Natural killer cell (primary cell): ENCODE measurements around the gene ZNF296. TPM values are rescaled to one million over a fixed set of nuclear protein-coding genes. Genes with fewer than 3 reads are reported as not detected.

ENCODE experiments used
- ATAC-seq, 3 donors: fragments of 150-1000 bp in 2 of 3; fragments of 200-7000 bp in 1 of 3; cut with Tn5 transposase; 1 replicate in 1 of 3; 2 replicates in 2 of 3; pipeline ENCODE4 v1.10.0; 2021; ENCODE audit warnings: mild to moderate bottlenecking in 2 of 3, moderate library complexity in 2 of 3
- DNase-seq, 2 donors: peaks; one replicate each; pipeline versions ENCODE4 v3.0.0 to v3.0.0-alpha.2; 2013 to 2021; ENCODE audit warnings: mixed read lengths in 1 of 2
- H3K27ac ChIP-seq: one replicate; pipeline ENCODE4 v1.5.1; 2013; ENCODE audit warnings: mild to moderate bottlenecking, low read length
- H3K27me3 ChIP-seq: one replicate; pipeline ENCODE4 v1.6.1; 2013; ENCODE audit warnings: low read length; ENCODE audit not compliant: control insufficient read depth, insufficient read depth
- H3K36me3 ChIP-seq: one replicate; pipeline ENCODE4 v1.6.1; 2013; ENCODE audit warnings: low read length; ENCODE audit not compliant: control insufficient read depth, insufficient read depth
- H3K4me1 ChIP-seq: one replicate; pipeline ENCODE4 v1.6.1; 2013; ENCODE audit warnings: low read length; ENCODE audit not compliant: control insufficient read depth, insufficient read depth
- H3K4me3 ChIP-seq: one replicate; pipeline ENCODE4 v1.5.1; 2013; ENCODE audit warnings: low read length
- H3K9me3 ChIP-seq: one replicate; pipeline ENCODE4 v1.6.1; 2013; ENCODE audit warnings: low read length; ENCODE audit not compliant: control insufficient read depth, insufficient read depth
- H3K27ac Mint-ChIP-seq, 2 donors: one replicate each; pipeline ENCODE4 v1.8.0; 2022; ENCODE audit warnings: mild to moderate bottlenecking in 2 of 2, mixed read lengths in 2 of 2, moderate library complexity in 1 of 2
- H3K27me3 Mint-ChIP-seq, 2 donors: one replicate each; pipeline ENCODE4 v1.8.0; 2022; ENCODE audit warnings: low read depth in 2 of 2, mixed read lengths in 2 of 2
- H3K36me3 Mint-ChIP-seq: one replicate; pipeline ENCODE4 v1.8.0; 2022; ENCODE audit warnings: mixed read lengths
- H3K4me1 Mint-ChIP-seq, 2 donors: one replicate each; pipeline ENCODE4 v1.8.0; 2022; ENCODE audit warnings: mixed read lengths in 2 of 2
- H3K4me3 Mint-ChIP-seq: one replicate; pipeline ENCODE4 v1.8.0; 2022; ENCODE audit warnings: mild to moderate bottlenecking, moderate library complexity, mixed read lengths
- H3K9me3 Mint-ChIP-seq, 2 donors: one replicate each; pipeline ENCODE4 v1.8.0; 2022; ENCODE audit warnings: mixed read lengths in 2 of 2
- WGBS: methylation state at CpG from one replicate; pipeline ENCODE4 v1.1.7; 2013; ENCODE audit warnings: missing lambda C conversion rate; ENCODE audit not compliant: insufficient coverage; 5-methylcytosine and 5-hydroxymethylcytosine counted together
- intact Hi-C: fragments of 100-400 bp; cut with micrococcal nuclease; formaldehyde crosslinking; loops from one replicate; pipeline ENCODE4 v1.14.2; 2022
- total RNA-seq, 4 donors: library from RNA; stranded (reverse); fragments of 120-200 nt in 1 of 4; gene quantifications; one replicate each; pipeline versions ENCODE4 v1.2.3 to v1.2.4, GENCODE V29; 2013 to 2022
- TF ChIP-seq, protein P1 (sequence below): fragments of 200-600 bp; IDR thresholded peaks from one replicate; pipeline ENCODE4 v1.8.0; 2022; ENCODE audit warnings: antibody characterized with exemption

Gene ZNF296
- total RNA-seq, 3 donors from 2014 or later (not counting 1 experiment from before 2014, with no cell fraction given): 5.1 to 8.0 (median 8.0) TPM

DNA sequence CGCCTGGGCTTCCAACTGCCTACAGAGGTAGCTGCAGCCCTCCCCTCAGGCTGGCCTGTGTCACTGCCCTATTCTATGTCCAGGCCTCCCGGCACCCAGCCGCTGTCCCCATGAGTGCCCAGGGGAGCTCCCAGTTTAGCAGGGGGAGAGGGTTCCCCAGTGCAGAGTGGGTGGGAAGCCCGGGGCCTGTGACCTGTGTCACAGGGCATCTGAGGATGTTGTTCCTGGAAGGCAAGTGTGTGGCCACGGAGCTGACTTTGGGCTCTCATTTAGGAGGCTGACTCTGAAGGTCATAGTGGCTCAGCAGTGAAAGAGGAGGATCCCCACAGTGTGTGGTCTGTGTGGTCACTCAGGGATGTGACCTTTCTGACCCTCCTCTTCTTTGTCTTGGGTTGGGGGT is 41.8 kb upstream of the ZNF296 start:
- WGBS: 68% methylated on average over 5 of the region's 5 CpGs
- DNase-seq (no peak), ATAC-seq (no peak)
- peaks cover 36 to 54% of the 10 kb centered on the region in 2 donors for H3K4me1 Mint-ChIP-seq
- Histone ChIP-seq H3K27ac (peak overlapping the region; percentile 48), H3K4me3 (no peak overlapping the region), H3K9me3 (no peaks in the 10 kb centered on the region), H3K36me3 (no peaks in the 10 kb centered on the region), H3K4me1 (peaks cover 54% of the 10 kb centered on the region), H3K27me3 (no peaks in the 10 kb centered on the region)
- TF ChIP-seq, protein P1, sequence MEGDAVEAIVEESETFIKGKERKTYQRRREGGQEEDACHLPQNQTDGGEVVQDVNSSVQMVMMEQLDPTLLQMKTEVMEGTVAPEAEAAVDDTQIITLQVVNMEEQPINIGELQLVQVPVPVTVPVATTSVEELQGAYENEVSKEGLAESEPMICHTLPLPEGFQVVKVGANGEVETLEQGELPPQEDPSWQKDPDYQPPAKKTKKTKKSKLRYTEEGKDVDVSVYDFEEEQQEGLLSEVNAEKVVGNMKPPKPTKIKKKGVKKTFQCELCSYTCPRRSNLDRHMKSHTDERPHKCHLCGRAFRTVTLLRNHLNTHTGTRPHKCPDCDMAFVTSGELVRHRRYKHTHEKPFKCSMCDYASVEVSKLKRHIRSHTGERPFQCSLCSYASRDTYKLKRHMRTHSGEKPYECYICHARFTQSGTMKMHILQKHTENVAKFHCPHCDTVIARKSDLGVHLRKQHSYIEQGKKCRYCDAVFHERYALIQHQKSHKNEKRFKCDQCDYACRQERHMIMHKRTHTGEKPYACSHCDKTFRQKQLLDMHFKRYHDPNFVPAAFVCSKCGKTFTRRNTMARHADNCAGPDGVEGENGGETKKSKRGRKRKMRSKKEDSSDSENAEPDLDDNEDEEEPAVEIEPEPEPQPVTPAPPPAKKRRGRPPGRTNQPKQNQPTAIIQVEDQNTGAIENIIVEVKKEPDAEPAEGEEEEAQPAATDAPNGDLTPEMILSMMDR: no peak
- H3K4me3 Mint-ChIP-seq: peak overlapping the region; percentile 53
- no peaks in the 10 kb centered on the region for H3K27me3 Mint-ChIP-seq
- intact Hi-C loops: no loop called here
- no peaks in the 10 kb centered on the region for H3K36me3 Mint-ChIP-seq
- H3K27ac Mint-ChIP-seq: peak overlapping the region; percentile 82 to 90
- H3K9me3 Mint-ChIP-seq: no peaks in the 10 kb centered on the region

DNA sequence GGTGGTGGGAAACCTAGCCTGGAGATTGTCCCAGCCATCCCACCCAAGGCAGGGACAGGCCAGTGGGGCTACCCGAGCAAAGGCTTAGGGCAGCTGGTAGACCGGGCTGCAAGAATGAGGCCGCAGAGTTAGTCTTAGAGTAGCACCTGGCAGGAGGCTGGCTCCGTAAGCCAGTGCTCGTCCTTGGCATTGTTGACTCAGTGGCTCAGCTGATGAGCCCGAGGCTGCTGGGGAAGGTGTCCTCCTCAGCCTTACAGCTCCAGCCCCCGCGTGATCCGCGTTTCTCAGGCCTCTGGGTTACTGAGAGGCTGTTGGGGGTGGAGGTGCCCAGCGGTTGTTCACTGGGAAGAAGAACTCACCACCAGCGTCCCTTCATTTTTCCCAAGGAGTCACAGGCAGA is 41.4 kb upstream of the ZNF296 start:
- Mint-ChIP-seq H3K27ac (peak overlapping the region; percentile 82 to 90), H3K4me1 (peaks cover 36 to 52% of the 10 kb centered on the region in 2 donors), H3K9me3 (no peaks in the 10 kb centered on the region), H3K4me3 (peak overlapping the region; percentile 53), H3K36me3 (no peaks in the 10 kb centered on the region), H3K27me3 (no peaks in the 10 kb centered on the region)
- TF ChIP-seq, protein P1: no peak
- intact Hi-C loops: no loop called here
- Histone ChIP-seq H3K27me3 (no peaks in the 10 kb centered on the region), H3K9me3 (no peaks in the 10 kb centered on the region), H3K4me3 (no peak overlapping the region), H3K27ac (no peak overlapping the region), H3K36me3 (no peaks in the 10 kb centered on the region), H3K4me1 (peaks cover 54% of the 10 kb centered on the region)
- DNase-seq (no peak), ATAC-seq (no peak)
- 81% methylated on average over 11 of the region's 12 CpGs for WGBS

DNA sequence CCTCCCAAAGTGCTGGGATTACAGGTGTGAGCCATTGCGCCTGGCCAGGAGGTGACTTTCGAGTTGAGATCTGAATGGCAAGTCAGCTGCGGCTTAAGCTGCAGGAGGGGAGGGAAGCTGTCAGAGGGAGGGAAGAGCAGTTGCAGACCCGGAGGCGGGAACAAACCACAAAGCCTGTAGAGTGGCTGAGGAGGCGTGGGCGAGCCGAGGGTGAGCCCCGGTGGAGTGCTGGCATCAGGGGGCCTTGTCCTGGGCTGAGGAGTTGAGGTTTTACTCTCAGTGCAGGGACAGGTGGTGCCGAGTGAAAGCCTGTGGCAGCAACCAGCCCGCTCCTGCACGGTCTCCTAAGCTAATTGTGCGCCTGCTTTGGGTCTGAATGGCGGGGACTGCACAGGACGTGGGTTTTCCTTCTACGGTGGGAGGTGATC is 40.9 kb upstream of the ZNF296 start:
- Histone ChIP-seq H3K36me3 (no peaks in the 10 kb centered on the region), H3K27me3 (no peaks in the 10 kb centered on the region), H3K4me3 (no peak overlapping the region), H3K9me3 (no peaks in the 10 kb centered on the region), H3K27ac (no peak overlapping the region), H3K4me1 (peaks cover 53% of the 10 kb centered on the region)
- peak in 1 of 2 donors; percentile 50 for DNase-seq
- peaks cover 32 to 50% of the 10 kb centered on the region in 2 donors for H3K4me1 Mint-ChIP-seq
- WGBS: 8% methylated on average over 16 of the region's 16 CpGs
- H3K27ac Mint-ChIP-seq: peak overlapping the region in 1 of 2 donors; percentile 59
- TF ChIP-seq, protein P1: no peak
- H3K4me3 Mint-ChIP-seq: no peak overlapping the region
- H3K36me3 Mint-ChIP-seq: no peaks in the 10 kb centered on the region
- ATAC-seq: peak in 2 of 3 donors; percentile 50 to 60
- intact Hi-C loops: no loop called here
- H3K9me3 Mint-ChIP-seq: no peaks in the 10 kb centered on the region
- H3K27me3 Mint-ChIP-seq: no peaks in the 10 kb centered on the region
